Adrenal gland (tissue), 12 donors: Measurements from ENCODE around the gene KRTDAP. TPM values are rescaled to one million over a fixed set of nuclear protein-coding genes. Genes with fewer than 3 reads are reported as not detected.

Experiments
- DNase-seq, 7 donors: peaks; one replicate each; pipeline ENCODE4 v3.0.0-alpha.2; 2019 to 2020
- H3K27ac ChIP-seq, 5 donors: fragments of 200-600 bp; sonication (generic) in 4 of 5; 1 replicate in 3 of 5; 2 replicates in 2 of 5; pipeline versions ENCODE4 v1.5.1 to v1.8.0; 2016 to 2020; ENCODE audit warnings: mild to moderate bottlenecking in 1 of 5
- H3K27me3 ChIP-seq: fragments of 200-600 bp; 2 replicates; pipeline ENCODE4 v1.8.0; 2021
- H3K36me3 ChIP-seq, 2 donors: fragments of 200-600 bp; replicated peaks in 1 of 2; 1 replicate in 1 of 2; 2 replicates in 1 of 2; pipeline versions ENCODE4 v1.5.1 to v1.8.0; 2018 to 2022
- H3K4me1 ChIP-seq, 2 donors: fragments of 200-600 bp; replicated peaks in 1 of 2; 1 replicate in 1 of 2; 2 replicates in 1 of 2; pipeline versions ENCODE4 v1.5.1 to v1.8.0; 2018 to 2021
- H3K4me3 ChIP-seq, 4 donors: fragments of 200-600 bp; sonication (generic) in 3 of 4; one replicate each; pipeline ENCODE4 v1.5.1; 2016 to 2018
- H3K9me3 ChIP-seq, 3 donors: fragments of 200-600 bp; sonication (generic) in 1 of 3; replicated peaks in 1 of 3; 1 replicate in 2 of 3; 2 replicates in 1 of 3; pipeline versions ENCODE4 v1.5.1 to v1.8.0; 2016 to 2021
- POLR2A ChIP-seq, 2 donors: fragments of 450-650 bp; IDR thresholded peaks; one replicate each; pipeline ENCODE4 v1.6.1; 2017; ENCODE audit warnings: antibody characterized with exemption in 2 of 2, mild to moderate bottlenecking in 2 of 2, moderate library complexity in 1 of 2
- WGBS, 4 donors: extraction: QIAGEN DNeasy Blood & Tissue Kit in 2 of 4; methylation state at CpG; one replicate each; pipeline versions ENCODE4 v1.1.5 to v1.1.7; 2013 to 2017; 5-methylcytosine and 5-hydroxymethylcytosine counted together
- intact Hi-C, 2 donors: fragments of 100-400 bp; cut with DNase I; formaldehyde crosslinking; loops; one replicate each; pipeline versions ENCODE4 v1.14.1 to v1.15.0; 2022 to 2023
- polyA plus RNA-seq, 3 donors: library from polyadenylated mRNA; stranded (reverse); fragments of 200-250 nt in 2 of 3; fragments of 350-450 nt in 1 of 3; fragmentation: Illumina TruSeq in 1 of 3; extraction: RNeasy Lipid Tissue Mini Kit (QIAGEN cat#74804) in 1 of 3; gene quantifications; one replicate each; pipeline ENCODE4 v1.2.3, GENCODE V29; 2013 to 2014
- total RNA-seq, 9 donors: library from RNA; depleted of rRNA in 4 of 9; stranded (reverse); fragments of >200 nt in 4 of 9; fragments of 120-200 nt in 1 of 9; fragmentation: NEBNext Ultra II Directional in 1 of 9; extraction: Animal tissue kit (Norgen Biotek cat#: 25700) in 1 of 9; gene quantifications; one replicate each; pipeline versions ENCODE4 v1.1.0 to v1.2.4, GENCODE V29; 2013 to 2023
- TF ChIP-seq, protein P1 (sequence below), 6 experiments: fragments of 450-650 bp in 4 of 6; fragments of 200-600 bp in 2 of 6; sonication (generic) in 1 of 6; IDR thresholded peaks; 1 replicate in 5 of 6; 2 replicates in 1 of 6; pipeline versions ENCODE4 v1.5.1 to v1.8.0; 2016 to 2021; ENCODE audit warnings: antibody characterized with exemption in 6 of 6, mild to moderate bottlenecking in 2 of 6, moderate library complexity in 1 of 6
- donor health status: healthy with polysubstance abuse.
- donor health status: Bipolar disorder and iron deficiency.
- donor health status: DM: yes; HTN: yes; CAD: no.
- donor health status: DM: no; HTN: no; CAD: no.
- donor health status: DM: no; HTN: no; CAD: no.
- donor health status: DM: yes; HTN: yes; CAD: no.

Gene KRTDAP
- total and polyA plus RNA-seq, 12 donors = not detected

DNA sequence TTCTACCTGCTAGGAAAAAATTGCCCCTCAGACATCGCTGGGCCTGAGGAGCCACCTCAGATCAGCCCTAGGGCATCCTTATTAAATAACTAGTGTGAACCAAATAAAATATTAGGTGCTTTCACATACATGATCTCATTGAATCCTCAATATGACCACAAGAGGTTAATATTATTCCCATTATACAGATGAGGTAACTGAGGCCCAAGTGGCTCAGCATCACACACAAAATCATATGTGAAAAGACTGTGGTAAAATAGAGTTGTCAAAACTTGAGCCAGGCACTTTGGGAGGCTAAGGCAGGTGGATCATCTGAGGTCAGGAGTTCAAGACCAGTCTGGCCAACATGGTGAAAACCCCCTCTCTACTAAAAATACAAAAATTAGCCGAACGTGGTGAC lies 26.0 kb upstream of the KRTDAP start:
- 76 to 86% (median 80%) methylated on average over 3 of the region's 3 CpGs for WGBS, 4 donors
- no peak for DNase-seq
- intact Hi-C loops = no loop called here
- TF ChIP-seq, protein P1, sequence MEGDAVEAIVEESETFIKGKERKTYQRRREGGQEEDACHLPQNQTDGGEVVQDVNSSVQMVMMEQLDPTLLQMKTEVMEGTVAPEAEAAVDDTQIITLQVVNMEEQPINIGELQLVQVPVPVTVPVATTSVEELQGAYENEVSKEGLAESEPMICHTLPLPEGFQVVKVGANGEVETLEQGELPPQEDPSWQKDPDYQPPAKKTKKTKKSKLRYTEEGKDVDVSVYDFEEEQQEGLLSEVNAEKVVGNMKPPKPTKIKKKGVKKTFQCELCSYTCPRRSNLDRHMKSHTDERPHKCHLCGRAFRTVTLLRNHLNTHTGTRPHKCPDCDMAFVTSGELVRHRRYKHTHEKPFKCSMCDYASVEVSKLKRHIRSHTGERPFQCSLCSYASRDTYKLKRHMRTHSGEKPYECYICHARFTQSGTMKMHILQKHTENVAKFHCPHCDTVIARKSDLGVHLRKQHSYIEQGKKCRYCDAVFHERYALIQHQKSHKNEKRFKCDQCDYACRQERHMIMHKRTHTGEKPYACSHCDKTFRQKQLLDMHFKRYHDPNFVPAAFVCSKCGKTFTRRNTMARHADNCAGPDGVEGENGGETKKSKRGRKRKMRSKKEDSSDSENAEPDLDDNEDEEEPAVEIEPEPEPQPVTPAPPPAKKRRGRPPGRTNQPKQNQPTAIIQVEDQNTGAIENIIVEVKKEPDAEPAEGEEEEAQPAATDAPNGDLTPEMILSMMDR (IDR thresholded peaks at IDR 0.05) = no peak
- no peak for TF ChIP-seq POLR2A (IDR thresholded peaks at IDR 0.05)
- H3K36me3 ChIP-seq = no peaks in the 10 kb centered on the region
- no peaks in the 10 kb centered on the region for H3K9me3 ChIP-seq
- no peak overlapping the region for H3K27ac ChIP-seq
- H3K4me3 ChIP-seq = no peak overlapping the region
- no peaks in the 10 kb centered on the region for H3K27me3 ChIP-seq
- no peaks in the 10 kb centered on the region for H3K4me1 ChIP-seq

DNA sequence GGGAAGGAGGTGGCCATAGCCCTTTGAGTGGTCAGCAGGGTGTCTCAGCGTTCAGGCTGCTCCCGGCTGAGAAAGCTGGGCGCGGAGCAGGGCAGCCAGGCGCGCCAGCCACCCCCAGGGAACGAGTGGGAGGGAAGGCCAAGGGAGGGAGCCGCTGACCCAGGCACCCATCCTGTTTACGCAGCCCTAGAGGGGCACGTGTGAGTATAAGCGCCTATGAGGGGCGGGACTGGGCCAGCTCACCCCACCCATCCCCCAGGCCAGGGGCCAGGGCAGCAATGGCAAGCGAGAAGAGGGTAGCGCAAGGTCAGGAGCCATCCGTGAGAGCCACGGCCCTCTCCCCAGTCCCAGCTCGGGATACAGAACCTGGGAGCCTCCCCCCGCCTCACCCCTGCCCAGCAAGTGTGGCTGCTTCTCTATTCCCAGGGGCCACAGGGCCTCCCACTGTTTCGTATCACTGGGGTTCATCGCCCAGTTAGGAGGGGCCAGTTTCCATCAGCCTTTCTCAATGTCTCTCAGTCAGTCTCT lies 24.1 kb upstream of the KRTDAP start:
- 22 to 55% (median 25%) methylated on average over 6 to 20 of the region's 20 CpGs for WGBS, 4 donors
- intact Hi-C loops = no loop called here
- no peaks in the 10 kb centered on the region for H3K9me3 ChIP-seq

DNA sequence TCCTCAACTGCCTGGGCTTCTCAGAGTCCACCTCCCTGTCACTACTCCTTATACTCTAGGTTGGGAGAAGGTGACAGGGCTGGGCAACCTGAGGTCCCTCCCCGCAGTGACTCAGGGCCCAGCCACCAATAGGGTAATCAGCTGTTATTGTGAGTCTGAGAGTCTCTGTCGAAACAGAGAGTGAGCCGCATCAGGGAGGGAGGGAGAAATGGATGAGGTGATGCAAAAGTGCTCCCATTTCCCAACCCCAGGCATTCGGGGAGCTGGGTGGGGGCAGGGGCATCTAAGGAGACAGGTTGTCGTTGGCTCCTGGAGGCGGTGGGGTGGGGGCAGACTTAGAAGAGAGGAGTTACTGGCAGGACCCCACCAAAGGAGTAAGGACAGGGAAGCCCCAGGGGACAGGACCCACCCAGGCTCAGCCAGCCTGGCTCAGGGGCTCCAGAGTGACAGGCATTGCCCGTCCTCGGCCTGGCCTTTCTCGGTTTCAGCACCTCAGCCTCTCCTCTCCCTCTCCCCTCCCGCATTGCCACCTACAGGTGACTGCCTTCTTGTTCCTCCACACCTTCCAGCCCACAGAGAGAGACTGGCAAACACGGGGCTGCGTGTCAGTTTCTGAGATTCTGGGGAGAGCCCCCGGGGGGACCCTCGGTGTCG lies 23.5 kb upstream of the KRTDAP start, which contains the start of gene DMKN:
TSS of gene DMKN (minus strand) at position 22 of the 654 bp plus-strand sequence. CDS start 174 bp downstream, outside the sequence.
- Histone ChIP-seq H3K27me3 (peaks cover 3% of the 10 kb centered on the region), H3K36me3 (no peaks in the 10 kb centered on the region), H3K27ac (no peak within 1 kb of the TSS), H3K9me3 (no peaks in the 10 kb centered on the region), H3K4me1 (peaks cover 5 to 10% of the 10 kb centered on the region in 2 donors), H3K4me3 (no peak within 1 kb of the TSS)
- TF ChIP-seq POLR2A (IDR thresholded peaks at IDR 0.05) = no peak
- TF ChIP-seq, protein P1 (IDR thresholded peaks at IDR 0.05) = no peak
- DNase-seq = no peak
- intact Hi-C loops = no loop called here
- WGBS, 4 donors = 25 to 35% (median 26%) methylated on average over 10 to 15 of the region's 15 CpGs

More for the DNA sequence above, 24.1 kb upstream of the KRTDAP start:
- Histone ChIP-seq H3K4me3 (no peak overlapping the region), H3K27ac (no peak overlapping the region), H3K4me1 (peaks cover 5 to 10% of the 10 kb centered on the region in 2 donors), H3K36me3 (no peaks in the 10 kb centered on the region), H3K27me3 (peaks cover 3% of the 10 kb centered on the region)
- TF ChIP-seq, protein P1 (IDR thresholded peaks at IDR 0.05) = no peak
- no peak for TF ChIP-seq POLR2A (IDR thresholded peaks at IDR 0.05)
- DNase-seq = no peak

DNA sequence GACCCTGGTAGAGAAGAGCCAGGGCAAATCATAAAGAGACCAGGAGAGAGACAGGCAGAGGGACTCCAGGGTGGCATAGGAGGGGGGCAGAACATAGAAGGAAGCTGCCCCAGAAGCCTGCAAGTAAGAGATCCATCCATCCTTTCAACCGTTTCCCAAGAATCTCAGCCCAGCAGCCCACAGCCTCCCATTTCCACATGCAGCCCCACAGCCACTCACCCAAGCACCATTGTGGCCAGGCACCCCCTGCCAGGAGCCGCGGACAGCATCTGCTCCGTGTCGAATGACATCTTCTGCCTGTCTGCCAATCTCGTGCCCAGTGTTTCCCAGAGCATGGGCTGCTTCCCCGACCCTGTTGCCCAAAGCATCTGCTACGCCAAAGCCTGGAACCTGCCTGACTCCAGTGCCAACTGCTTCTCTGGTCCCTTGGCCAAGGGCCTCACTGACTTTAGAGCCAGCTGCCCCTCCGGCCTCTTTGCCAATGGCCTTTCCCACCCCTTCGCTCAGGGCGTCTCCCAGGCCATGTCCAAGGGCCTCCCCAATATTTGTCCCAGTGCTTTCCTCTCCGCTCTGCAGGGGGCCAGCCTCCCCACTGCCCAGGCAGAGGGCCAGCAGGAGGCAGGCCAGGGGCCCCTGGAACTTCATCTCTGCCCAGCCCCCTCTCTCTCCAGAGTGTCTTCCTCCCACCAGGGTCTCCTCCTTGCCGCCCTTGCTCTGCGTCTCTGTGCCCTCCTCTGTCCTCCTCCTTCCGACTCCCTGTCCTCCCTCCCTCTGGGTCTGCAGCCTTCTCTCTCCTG lies 22.8 kb upstream of the KRTDAP start:
- Histone ChIP-seq H3K27me3 (peaks cover 3% of the 10 kb centered on the region), H3K27ac (no peak overlapping the region), H3K4me3 (no peak overlapping the region), H3K4me1 (peaks cover 5 to 10% of the 10 kb centered on the region in 2 donors), H3K36me3 (no peaks in the 10 kb centered on the region), H3K9me3 (no peaks in the 10 kb centered on the region)
- WGBS, 4 donors = 80 to 83% (median 81%) methylated on average over 9 to 15 of the region's 15 CpGs
- TF ChIP-seq, protein P1 (IDR thresholded peaks at IDR 0.05) = no peak
- TF ChIP-seq POLR2A (IDR thresholded peaks at IDR 0.05) = no peak
- intact Hi-C loops = no loop called here
- DNase-seq = no peak
